OCI-LY3 (cell line): ENCODE measurements around the gene TMEM132D.

Experiments
- EZH2phosphoT487 ChIP-seq: fragments of 200-600 bp; shearing (Covaris generic); IDR thresholded peaks from 2 replicates; pipeline ENCODE4 v1.6.1; 2018; ENCODE audit warnings: antibody characterized with exemption, mixed run types, low read depth
- TF ChIP-seq, protein P1 (sequence below): fragments of 200-600, 300-600 bp; sonication (generic); IDR thresholded peaks from 2 replicates; pipeline ENCODE4 v1.5.1; 2014; ENCODE audit warnings: antibody characterized with exemption, low read length, low read depth

- TF ChIP-seq, protein P1, sequence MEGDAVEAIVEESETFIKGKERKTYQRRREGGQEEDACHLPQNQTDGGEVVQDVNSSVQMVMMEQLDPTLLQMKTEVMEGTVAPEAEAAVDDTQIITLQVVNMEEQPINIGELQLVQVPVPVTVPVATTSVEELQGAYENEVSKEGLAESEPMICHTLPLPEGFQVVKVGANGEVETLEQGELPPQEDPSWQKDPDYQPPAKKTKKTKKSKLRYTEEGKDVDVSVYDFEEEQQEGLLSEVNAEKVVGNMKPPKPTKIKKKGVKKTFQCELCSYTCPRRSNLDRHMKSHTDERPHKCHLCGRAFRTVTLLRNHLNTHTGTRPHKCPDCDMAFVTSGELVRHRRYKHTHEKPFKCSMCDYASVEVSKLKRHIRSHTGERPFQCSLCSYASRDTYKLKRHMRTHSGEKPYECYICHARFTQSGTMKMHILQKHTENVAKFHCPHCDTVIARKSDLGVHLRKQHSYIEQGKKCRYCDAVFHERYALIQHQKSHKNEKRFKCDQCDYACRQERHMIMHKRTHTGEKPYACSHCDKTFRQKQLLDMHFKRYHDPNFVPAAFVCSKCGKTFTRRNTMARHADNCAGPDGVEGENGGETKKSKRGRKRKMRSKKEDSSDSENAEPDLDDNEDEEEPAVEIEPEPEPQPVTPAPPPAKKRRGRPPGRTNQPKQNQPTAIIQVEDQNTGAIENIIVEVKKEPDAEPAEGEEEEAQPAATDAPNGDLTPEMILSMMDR, result no peak
- TF ChIP-seq EZH2phosphoT487, result no peak
Observed at GRCh38 chr12:129861951-129862350, 41.9 kb downstream of the TMEM132D start.
